ENCODE measurements around the gene GMEB1.
"Not testable (repeated sequence)": the region's sequence is repeated elsewhere in the genome, so short reads cannot be mapped to it uniquely, and the experiment has no call there.

The GMEB1 gene

GRCh38 chr1:28671254-28671780, 2.7 kb downstream of the GMEB1 start:
- no peak for DNase-seq (ENCODE audit: low read depth)

GRCh38 chr1:28672971-28673370, 4.4 kb downstream of the GMEB1 start:
- DNase-seq (ENCODE audit: low read depth) = not testable (repeated sequence)

DNA sequence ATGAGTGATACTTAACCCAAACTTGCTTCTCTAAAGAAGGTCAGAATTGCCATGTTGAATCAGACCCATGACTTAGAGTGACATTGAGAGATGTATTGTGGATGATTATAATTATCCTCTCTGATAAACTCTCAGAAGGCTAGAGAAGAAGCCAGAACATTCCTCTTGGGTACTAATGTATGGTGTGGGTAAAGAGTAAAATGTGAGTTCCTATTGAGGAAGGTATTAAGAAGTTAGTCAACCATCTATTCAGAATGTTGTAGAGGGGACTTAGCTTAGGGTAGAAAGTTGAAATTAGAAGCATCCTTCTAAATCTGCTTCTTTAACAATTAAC, 7.3 kb downstream of the GMEB1 start:
- no peak for DNase-seq (ENCODE audit: low read depth)

DNA sequence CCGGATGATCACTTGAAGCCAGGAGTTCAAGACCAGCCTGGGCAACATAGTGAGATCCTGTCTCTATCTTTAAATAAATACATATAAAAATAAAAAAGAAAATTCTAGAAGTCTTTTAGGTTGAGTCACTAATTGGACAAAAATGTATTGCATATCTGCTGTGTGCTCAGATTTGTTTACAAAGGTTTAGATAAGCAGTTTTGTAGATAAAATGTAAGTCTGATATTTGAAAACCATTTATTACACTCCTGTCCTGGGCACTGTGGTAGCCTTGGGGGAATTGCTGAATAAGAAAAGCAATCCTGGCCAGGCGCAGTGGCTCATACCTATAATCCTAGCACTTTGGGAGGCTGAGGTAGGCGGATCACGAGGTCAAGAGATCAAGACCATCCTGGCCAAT, 11.6 kb downstream of the GMEB1 start:
- no peak for DNase-seq (ENCODE audit: low read depth)

GRCh38 chr1:28682840-28683239, 14.3 kb downstream of the GMEB1 start:
- DNase-seq (ENCODE audit: low read depth) = no peak

GRCh38 chr1:28684937-28685336, 16.4 kb downstream of the GMEB1 start:
- no peak for DNase-seq (ENCODE audit: low read depth)

DNA sequence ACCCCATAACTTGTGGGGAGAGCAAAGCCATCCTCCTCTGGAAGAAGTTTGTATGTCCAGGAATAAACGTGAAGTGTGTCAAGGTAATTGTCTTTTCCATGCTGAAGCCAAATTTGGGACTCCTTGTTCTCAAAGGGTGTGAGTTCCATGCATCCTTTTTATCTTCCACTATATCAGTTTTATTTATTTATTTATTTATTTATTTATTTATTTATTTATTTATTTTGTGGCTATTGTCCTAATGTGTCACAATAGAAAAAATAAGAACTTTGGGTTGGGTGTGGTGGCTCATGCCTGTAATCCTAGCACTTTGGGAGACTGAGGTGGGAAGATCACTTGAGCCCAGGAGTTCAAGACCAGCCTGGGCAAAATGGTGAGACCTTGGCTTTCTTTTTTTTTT, 23.0 kb downstream of the GMEB1 start:
- not testable (repeated sequence) for DNase-seq (ENCODE audit: low read depth)

- DNase-seq (ENCODE audit: low read depth) = no peak
These were observed 35.0 kb downstream of the GMEB1 start for GRCh38 chr1:28703629-28704028.

DNA sequence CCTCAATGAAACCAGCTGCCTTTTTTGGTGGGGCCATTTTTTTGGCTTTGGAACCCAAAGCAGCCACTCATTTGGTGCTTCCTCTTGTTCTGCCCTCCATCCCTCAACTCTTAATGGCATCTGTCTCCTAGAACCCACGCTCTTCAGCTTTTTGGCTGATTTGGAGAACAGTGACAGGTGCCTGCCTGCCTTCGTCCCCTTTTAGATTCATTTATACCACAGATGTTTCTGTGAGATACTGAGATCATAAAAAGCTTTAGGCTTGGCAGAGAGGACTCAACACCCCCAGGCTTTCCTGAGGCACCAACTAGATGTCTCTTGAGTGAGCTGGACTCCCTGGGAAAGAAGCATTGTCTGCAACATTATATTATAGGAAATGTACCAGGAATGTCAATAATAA, 47.8 kb downstream of the GMEB1 start:
- no peak for DNase-seq (ENCODE audit: low read depth)

- DNase-seq (ENCODE audit: low read depth) = no peak
These were observed 49.6 kb downstream of the GMEB1 start for GRCh38 chr1:28718166-28718565.

- no peak for DNase-seq (ENCODE audit: low read depth)
These were observed 50.2 kb downstream of the GMEB1 start for GRCh38 chr1:28718586-28719331.

DNA sequence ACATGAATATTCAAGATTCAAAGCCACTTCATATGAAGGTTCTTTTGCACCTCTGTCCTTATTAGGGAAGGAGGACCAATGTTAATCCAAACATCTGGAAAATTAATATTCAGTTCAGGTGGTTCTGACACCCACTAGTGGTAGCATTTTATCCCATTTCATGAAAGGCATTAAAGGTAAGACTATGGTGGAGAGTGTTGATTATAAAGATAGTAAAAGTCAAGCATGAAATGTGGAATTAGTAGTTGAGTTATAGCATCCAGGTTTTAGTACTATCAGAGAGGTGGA, 50.7 kb downstream of the GMEB1 start:
- no peak for DNase-seq (ENCODE audit: low read depth)

DNA sequence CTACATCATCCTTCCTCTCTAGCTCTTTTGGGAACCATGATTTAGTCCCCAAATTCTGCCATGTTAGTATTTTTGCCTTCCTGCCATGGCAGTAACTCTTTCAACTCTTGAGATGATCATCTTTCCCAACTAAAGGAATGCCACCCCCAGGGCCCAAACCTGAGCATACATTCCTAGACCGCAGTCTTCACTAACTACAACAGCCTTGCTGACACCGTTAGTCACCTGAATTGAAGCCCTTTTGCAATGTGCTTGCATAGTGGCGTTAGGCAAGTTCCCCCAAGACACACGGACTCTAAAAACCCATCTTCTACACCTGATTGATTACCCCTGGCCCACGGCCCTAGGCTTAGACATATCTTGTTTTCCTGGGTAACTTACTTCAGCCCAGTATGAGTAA, 51.8 kb downstream of the GMEB1 start:
- DNase-seq (ENCODE audit: low read depth) = no peak

GRCh38 chr1:28721927-28722326, 53.3 kb downstream of the GMEB1 start:
- DNase-seq (ENCODE audit: low read depth) = not testable (repeated sequence)

DNA sequence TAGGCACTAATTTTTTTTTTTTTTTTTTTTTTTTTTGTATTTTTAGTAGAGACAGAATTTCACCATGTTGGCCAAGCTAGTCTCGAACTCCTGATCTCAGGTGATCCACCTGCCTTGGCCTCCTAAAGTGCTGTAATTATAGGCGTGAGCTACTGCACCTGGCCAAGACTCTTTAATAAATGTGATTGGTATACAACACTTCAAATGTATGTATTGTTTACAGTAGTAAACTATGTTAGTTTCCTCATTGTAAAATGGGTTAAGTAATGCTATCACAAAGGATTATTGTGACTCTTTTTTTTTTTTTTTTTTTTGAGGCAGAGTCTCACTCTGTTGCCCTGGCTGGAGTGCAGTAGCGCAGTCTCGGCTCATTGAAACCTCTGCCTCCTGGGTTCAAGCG, 56.8 kb downstream of the GMEB1 start:
- not testable (repeated sequence) for DNase-seq (ENCODE audit: low read depth)

- DNase-seq (ENCODE audit: low read depth) = no peak
These were observed 67.4 kb downstream of the GMEB1 start for GRCh38 chr1:28735961-28736449.

DNA sequence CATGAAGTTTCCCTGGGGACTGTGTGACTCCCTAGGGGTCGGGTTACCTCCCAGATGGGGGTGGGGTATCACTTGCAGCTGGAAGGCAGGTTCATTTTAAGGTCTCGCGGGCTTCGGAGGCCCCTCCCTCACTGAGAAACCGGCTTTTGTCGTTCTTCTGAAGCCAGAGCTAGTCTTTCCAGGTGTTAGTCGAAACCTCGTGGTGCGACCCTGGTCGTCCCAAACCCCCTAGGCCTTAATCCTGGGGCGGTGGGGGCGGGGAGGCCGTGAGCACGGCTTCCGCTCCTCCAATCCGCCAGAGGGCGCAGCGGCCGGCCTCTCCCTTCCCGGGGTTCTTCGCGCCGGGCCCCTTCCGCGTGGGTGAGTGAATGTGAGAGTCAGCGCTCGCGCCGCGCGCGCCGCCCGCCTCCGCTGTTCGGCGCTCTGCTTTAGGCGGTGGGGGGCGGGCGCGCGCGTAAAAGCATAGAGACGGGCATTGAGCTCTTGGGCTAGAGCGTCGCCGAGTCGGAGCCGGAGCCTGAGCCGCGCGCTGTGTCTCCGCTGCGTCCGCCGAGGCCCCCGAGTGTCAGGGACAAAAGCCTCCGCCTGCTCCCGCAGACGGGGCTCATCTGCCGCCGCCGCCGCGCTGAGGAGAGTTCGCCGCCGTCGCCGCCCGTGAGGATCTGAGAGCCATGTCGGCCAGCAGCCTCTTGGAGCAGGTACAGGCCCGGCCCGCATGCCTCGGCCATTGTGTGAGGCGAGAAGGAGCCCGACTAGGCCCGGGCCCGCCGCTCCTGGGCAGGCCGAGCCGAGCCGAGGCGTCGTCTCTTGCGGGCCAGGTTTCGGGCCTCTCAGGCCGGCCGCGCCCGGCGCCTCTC, 68.1 kb downstream of the GMEB1 start, which contains the start of gene YTHDF2:
YTHDF2 (plus strand) TSS at position 491 of the 857 bp plus-strand sequence; CDS start at position 672, 181 bp downstream.
- DNase-seq (ENCODE audit: low read depth) = peak; percentile 98

GRCh38 chr1:28737307-28738132, 68.9 kb downstream of the GMEB1 start:
- peak; percentile 29 for DNase-seq (ENCODE audit: low read depth)

DNA sequence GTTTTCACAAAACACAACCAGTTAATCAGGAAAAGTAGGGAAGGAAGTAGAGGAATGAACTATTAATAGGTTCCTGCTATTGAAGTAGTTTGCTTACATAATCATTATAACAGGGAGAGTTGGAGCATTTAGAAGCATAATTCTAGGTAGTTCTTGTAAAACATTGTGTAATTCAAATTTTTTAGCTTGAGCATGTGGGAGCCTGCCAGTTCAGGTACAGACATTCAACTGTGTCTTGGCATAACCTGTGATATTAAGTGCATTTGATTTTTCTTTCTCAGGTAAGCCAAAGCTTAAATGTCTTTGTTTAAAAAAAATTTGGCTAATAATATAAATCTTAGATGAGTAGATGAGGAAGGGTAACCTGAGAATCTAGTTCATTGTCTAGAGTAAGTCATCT, 71.5 kb downstream of the GMEB1 start:
- DNase-seq (ENCODE audit: low read depth) = no peak

GRCh38 chr1:28744184-28744583, 75.6 kb downstream of the GMEB1 start:
- no peak for DNase-seq (ENCODE audit: low read depth)

- DNase-seq (ENCODE audit: low read depth) = no peak
These were observed 77.1 kb downstream of the GMEB1 start for GRCh38 chr1:28745653-28746173.

GRCh38 chr1:28750330-28750729, 81.7 kb downstream of the GMEB1 start:
- DNase-seq (ENCODE audit: low read depth) = no peak
